HL-60/S4 (cell line): ENCODE results near the gene BIRC5.

Experiments used
- in situ Hi-C: fragments of 300-500 bp; cut with MboI; formaldehyde crosslinking; loops from 2 replicates; pipeline ENCODE4 v1.14.3; 2022; ENCODE audit warnings: low sequenced_read_pairs

Gene BIRC5

GRCh38 chr17:78268951-78269905 lies 55.2 kb downstream of the BIRC5 start:
- in situ Hi-C loops = loop anchor here (10.0 to 25.0 kb wide), 2 partner anchors 166 to 732 kb away; no protein-coding TSS in a partner anchor

- in situ Hi-C loops = loop anchor here (10.0 to 25.0 kb wide), 2 partner anchors 165 to 733 kb away; no protein-coding TSS in a partner anchor
These were observed 55.9 kb downstream of the BIRC5 start for GRCh38 chr17:78269955-78270381.

- in situ Hi-C loops = loop anchor here (25.0 kb wide), 1 partner anchor 734 kb away; no protein-coding TSS in a partner anchor
These were observed 57.5 kb downstream of the BIRC5 start for GRCh38 chr17:78271419-78272170.

- in situ Hi-C loops = loop anchor here (25.0 kb wide), 1 partner anchor 735 kb away; no protein-coding TSS in a partner anchor
These were observed 58.3 kb downstream of the BIRC5 start for GRCh38 chr17:78272181-78272913.

GRCh38 chr17:78272914-78273258 lies 58.8 kb downstream of the BIRC5 start:
- in situ Hi-C loops = loop anchor here (25.0 kb wide), 1 partner anchor 736 kb away; no protein-coding TSS in a partner anchor

GRCh38 chr17:78273813-78274212 lies 59.8 kb downstream of the BIRC5 start:
- in situ Hi-C loops = loop anchor here (25.0 kb wide), 1 partner anchor 737 kb away; no protein-coding TSS in a partner anchor
